GM23248 (cell line): ENCODE results near the gene ZNF483. TPM values are rescaled to one million over a fixed set of nuclear protein-coding genes. Genes with fewer than 3 reads are reported as not detected.

ENCODE experiments used
- DNase-seq: peaks from one replicate; pipeline ENCODE4 v3.0.0-alpha.2; 2015
- H2AFZ ChIP-seq: fragments of 200-600 bp; sonication (generic); 2 replicates; pipeline ENCODE4 v1.6.1; 2016; ENCODE audit warnings: antibody characterized with exemption
- H3F3A ChIP-seq: fragments of 200-600 bp; sonication (generic); 2 replicates; pipeline ENCODE4 v1.6.1; 2016; ENCODE audit warnings: mild to moderate bottlenecking, antibody characterized with exemption, mixed run types; ENCODE audit not compliant: insufficient read depth
- H3K27ac ChIP-seq: fragments of 200-600 bp; sonication (generic); 2 replicates; pipeline ENCODE4 v1.5.1; 2016; ENCODE audit warnings: mild to moderate bottlenecking
- H3K27me3 ChIP-seq: fragments of 200-600 bp; sonication (generic); replicated peaks from 2 replicates; pipeline ENCODE4 v1.6.1; 2016; ENCODE audit warnings: mild to moderate bottlenecking; ENCODE audit not compliant: insufficient read depth
- H3K36me3 ChIP-seq: fragments of 200-600 bp; sonication (generic); 2 replicates; pipeline ENCODE4 v1.6.1; 2016; ENCODE audit warnings: low read depth, mild to moderate bottlenecking
- H3K4me1 ChIP-seq: fragments of 200-600 bp; sonication (generic); 2 replicates; pipeline ENCODE4 v1.6.1; 2016; ENCODE audit warnings: mild to moderate bottlenecking; ENCODE audit not compliant: insufficient read depth
- H3K4me2 ChIP-seq: fragments of 200-600 bp; sonication (generic); one replicate; pipeline ENCODE4 v1.6.1; 2016; ENCODE audit warnings: mild to moderate bottlenecking; ENCODE audit not compliant: unreplicated experiment
- H3K4me3 ChIP-seq: fragments of 200-600 bp; sonication (generic); 2 replicates; pipeline ENCODE4 v1.5.1; 2016; ENCODE audit warnings: mild to moderate bottlenecking
- H3K79me2 ChIP-seq: fragments of 200-600 bp; sonication (generic); 2 replicates; pipeline ENCODE4 v1.6.1; 2016; ENCODE audit warnings: mild to moderate bottlenecking; ENCODE audit not compliant: insufficient read depth
- H3K9ac ChIP-seq: fragments of 200-600 bp; sonication (generic); 2 replicates; pipeline ENCODE4 v1.6.1; 2016; ENCODE audit warnings: mild to moderate bottlenecking
- H3K9me2 ChIP-seq: fragments of 200-600 bp; sonication (generic); 2 replicates; pipeline ENCODE4 v1.6.1; 2016; ENCODE audit warnings: mixed run types, mild to moderate bottlenecking, moderate library complexity; ENCODE audit not compliant: insufficient read depth
- H3K9me3 ChIP-seq: fragments of 200-600 bp; sonication (generic); one replicate; pipeline ENCODE4 v1.6.1; 2017; ENCODE audit warnings: low read depth
- H4K20me1 ChIP-seq: fragments of 200-600 bp; sonication (generic); 2 replicates; pipeline ENCODE4 v1.6.0; 2016; ENCODE audit not compliant: insufficient read depth
- EZH2 ChIP-seq: fragments of 200-600 bp; sonication (generic); IDR thresholded peaks from 2 replicates; pipeline ENCODE4 v1.6.1; 2018; ENCODE audit warnings: antibody characterized with exemption, mild to moderate bottlenecking; ENCODE audit not compliant: insufficient read depth, poor library complexity, severe bottlenecking
- EZH2phosphoT487 ChIP-seq: fragments of 200-600 bp; sonication (generic); IDR thresholded peaks from 2 replicates; pipeline ENCODE4 v1.6.1; 2018; ENCODE audit warnings: antibody characterized with exemption, moderate library complexity, mild to moderate bottlenecking, low read depth; ENCODE audit not compliant: insufficient read depth
- WGBS, 2 experiments: methylation state at CpG; one replicate each; pipeline ENCODE4 v1.1.6; 2015 to 2017; ENCODE audit warnings: low lambda C conversion rate in 2 of 2, low coverage in 1 of 2; ENCODE audit errors: missing lambda C conversion rate in 2 of 2; 5-methylcytosine and 5-hydroxymethylcytosine counted together
- in situ Hi-C: fragments of 300-500 bp; cut with MboI; formaldehyde crosslinking; loops from 2 replicates; pipeline ENCODE4 v1.15.0; 2020
- polyA plus RNA-seq: library from polyadenylated mRNA; unstranded; fragments of >200 nt; fragmentation: Nextera tagmentation; extraction: Ambion mirVana; gene quantifications from 2 replicates; pipeline ENCODE4 v1.2.1, GENCODE V29; 2016
- total RNA-seq: library from RNA; depleted of rRNA; stranded (reverse); fragments of >200 nt; shearing (Covaris generic); gene quantifications from 2 replicates; pipeline ENCODE4 v1.2.3, GENCODE V29; 2014

ZNF483 gene
- total and polyA plus RNA-seq, 2 experiments from 2014 or later = 0.32 to 0.49 TPM

GRCh38 chr9:111601237-111602018 is 76.4 kb downstream of the ZNF483 start:
- H3K9me3 ChIP-seq = no peaks in the 10 kb centered on the region
- WGBS, 2 experiments = 66 to 67% methylated on average over 10 of the region's 10 CpGs
- H4K20me1 ChIP-seq = no peaks in the 10 kb centered on the region
- H3K79me2 ChIP-seq = peaks cover 18% of the 10 kb centered on the region
- 0 out of 2 replicates have a peak, but pooled peaks cover 6% of the 10 kb centered on the region for H3K36me3 ChIP-seq
- H3K4me2 ChIP-seq = no peak overlapping the region
- TF ChIP-seq EZH2phosphoT487 = no peak
- no peak for TF ChIP-seq EZH2
- DNase-seq = peak; percentile 66
- H3F3A ChIP-seq = peaks cover 16% of the 10 kb centered on the region
- H3K9me2 ChIP-seq = no peaks in the 10 kb centered on the region
- no peak overlapping the region for H3K4me3 ChIP-seq
- H2AFZ ChIP-seq = peak overlapping the region; percentile 57
- no peaks in the 10 kb centered on the region for H3K27me3 ChIP-seq
- in situ Hi-C loops = no loop called here
- peak overlapping the region; percentile 38; the same call in 1 of the 2 replicates for H3K9ac ChIP-seq
- H3K4me1 ChIP-seq = peaks cover 14% of the 10 kb centered on the region; the same call in 1 of the 2 replicates
- H3K27ac ChIP-seq = peak overlapping the region; percentile 39

GRCh38 chr9:111603041-111603440 is 78.1 kb downstream of the ZNF483 start:
- Histone ChIP-seq H3K4me1 (peaks cover 12% of the 10 kb centered on the region; the same call in 1 of the 2 replicates), H4K20me1 (no peaks in the 10 kb centered on the region), H2AFZ (no peak overlapping the region), H3K4me2 (no peak overlapping the region), H3K36me3 (no peaks in the 10 kb centered on the region), H3K79me2 (peaks cover 6% of the 10 kb centered on the region; the same call in 1 of the 2 replicates), H3K9me3 (no peaks in the 10 kb centered on the region), H3K9me2 (no peaks in the 10 kb centered on the region), H3K4me3 (no peak overlapping the region), H3K27ac (no peak overlapping the region), H3F3A (peaks cover 16% of the 10 kb centered on the region), H3K9ac (no peak overlapping the region), H3K27me3 (no peaks in the 10 kb centered on the region)
- 78 to 84% methylated on average over 4 of the region's 4 CpGs for WGBS, 2 experiments
- in situ Hi-C loops = no loop called here
- TF ChIP-seq EZH2phosphoT487 = no peak
- no peak for TF ChIP-seq EZH2
- DNase-seq = no peak

- no peaks in the 10 kb centered on the region for H4K20me1 ChIP-seq
- TF ChIP-seq EZH2phosphoT487 (no peak), EZH2 (no peak)
- 76 to 77% methylated on average over 16 of the region's 16 CpGs for WGBS, 2 experiments
- no peak overlapping the region for H2AFZ ChIP-seq
- DNase-seq = no peak
- no peak overlapping the region for H3K4me2 ChIP-seq
- H3K27ac ChIP-seq = no peak overlapping the region
- peaks cover 11% of the 10 kb centered on the region; the same call in 1 of the 2 replicates for H3K4me1 ChIP-seq
- H3K9ac ChIP-seq = no peak overlapping the region
- no peaks in the 10 kb centered on the region for H3K79me2 ChIP-seq
- no peaks in the 10 kb centered on the region for H3K9me3 ChIP-seq
- in situ Hi-C loops = no loop called here
- H3K36me3 ChIP-seq = no peaks in the 10 kb centered on the region
- H3K9me2 ChIP-seq = no peaks in the 10 kb centered on the region
- H3F3A ChIP-seq = peaks cover 16% of the 10 kb centered on the region
- H3K27me3 ChIP-seq = no peaks in the 10 kb centered on the region
- H3K4me3 ChIP-seq = no peak overlapping the region
Measured at GRCh38 chr9:111604054-111604615, 79.2 kb downstream of the ZNF483 start.

- H3F3A ChIP-seq = peaks cover 16% of the 10 kb centered on the region
- peaks cover under 1% of the 10 kb centered on the region; the same call in 1 of the 2 replicates for H3K27me3 ChIP-seq
- H4K20me1 ChIP-seq = no peaks in the 10 kb centered on the region
- H3K4me2 ChIP-seq = no peak overlapping the region
- H3K9me3 ChIP-seq = no peaks in the 10 kb centered on the region
- 80 to 82% methylated on average over 9 of the region's 9 CpGs for WGBS, 2 experiments
- no peak overlapping the region for H3K4me3 ChIP-seq
- H3K79me2 ChIP-seq = no peaks in the 10 kb centered on the region
- no peaks in the 10 kb centered on the region for H3K36me3 ChIP-seq
- TF ChIP-seq EZH2phosphoT487 (no peak), EZH2 (no peak)
- H3K9ac ChIP-seq = no peak overlapping the region
- no peaks in the 10 kb centered on the region for H3K9me2 ChIP-seq
- no peak overlapping the region for H3K27ac ChIP-seq
- no peak overlapping the region; the same call in 1 of the 2 replicates for H2AFZ ChIP-seq
- no peak for DNase-seq
- in situ Hi-C loops = no loop called here
- H3K4me1 ChIP-seq = peaks cover 8% of the 10 kb centered on the region; the same call in 1 of the 2 replicates
Measured at GRCh38 chr9:111605041-111605559, 80.1 kb downstream of the ZNF483 start.
